HepG2 (cell line): Measurements from ENCODE around the gene POFUT1. TPM values are rescaled to one million over a fixed set of nuclear protein-coding genes. Genes with fewer than 3 reads are reported as not detected.

Source experiments
- BCL6 ChIP-seq: IDR thresholded peaks from 2 replicates; pipeline ENCODE4 v1.6.1; 2016; ENCODE audit warnings: missing genetic modification reagents, missing compliant biosample characterization
- GPN1 ChIP-seq: sonication (generic); formaldehyde crosslinking; IDR thresholded peaks from 2 replicates; pipeline ENCODE4 v1.5.1; 2020; ENCODE audit warnings: missing genetic modification reagents, borderline replicate concordance
- ISX ChIP-seq: sonication (generic); formaldehyde crosslinking; conservative IDR thresholded peaks from 2 replicates; pipeline ENCODE4 v1.5.0; 2020; ENCODE audit warnings: missing genetic modification reagents
- JUNB ChIP-seq: sonication (generic); formaldehyde crosslinking; IDR thresholded peaks from 2 replicates; pipeline ENCODE4 v1.8.0; 2022; ENCODE audit warnings: missing genetic modification reagents, mild to moderate bottlenecking, borderline replicate concordance
- MAFF ChIP-seq: IDR thresholded peaks from 2 replicates; pipeline ENCODE4 v1.6.1; 2011; ENCODE audit warnings: low read depth, low read length, improper control_type of control experiment
- MATR3 ChIP-seq: sonication (generic); formaldehyde crosslinking; IDR thresholded peaks from 2 replicates; pipeline ENCODE4 v1.4.0; 2020; ENCODE audit warnings: missing genetic modification reagents
- MBD4 ChIP-seq: IDR thresholded peaks from 2 replicates; pipeline ENCODE4 v1.6.1; 2012; ENCODE audit warnings: low read length, inconsistent platforms, borderline replicate concordance
- NCOA2 ChIP-seq: sonication (generic); formaldehyde crosslinking; IDR thresholded peaks from 2 replicates; pipeline ENCODE4 v1.8.0; 2022; ENCODE audit warnings: inconsistent platforms
- NFYB ChIP-seq: sonication (generic); formaldehyde crosslinking; IDR thresholded peaks from 2 replicates; pipeline ENCODE4 v1.4.0; 2020; ENCODE audit warnings: missing genetic modification reagents
- ONECUT2 ChIP-seq: sonication (generic); formaldehyde crosslinking; IDR thresholded peaks from 2 replicates; pipeline ENCODE4 v1.4.0; 2020; ENCODE audit warnings: missing genetic modification reagents
- REPIN1 ChIP-seq: sonication (generic); formaldehyde crosslinking; IDR thresholded peaks from 2 replicates; pipeline ENCODE4 v1.8.0; 2022; ENCODE audit warnings: missing genetic modification reagents, low read depth, mild to moderate bottlenecking, borderline replicate concordance
- RORA ChIP-seq: sonication (generic); formaldehyde crosslinking; IDR thresholded peaks from 2 replicates; pipeline ENCODE4 v1.5.0; 2020; ENCODE audit warnings: mild to moderate bottlenecking, missing genetic modification reagents, moderate library complexity
- ZIK1 ChIP-seq: sonication (generic); formaldehyde crosslinking; IDR thresholded peaks from 2 replicates; pipeline ENCODE4 v1.5.0; 2020; ENCODE audit warnings: mild to moderate bottlenecking, low read depth, missing genetic modification reagents, borderline replicate concordance
- ZNF180 ChIP-seq: sonication (generic); formaldehyde crosslinking; IDR thresholded peaks from 2 replicates; pipeline ENCODE4 v1.4.0; 2020; ENCODE audit warnings: low read depth, missing genetic modification reagents, borderline replicate concordance
- ZNF260 ChIP-seq: sonication (generic); formaldehyde crosslinking; IDR thresholded peaks from 2 replicates; pipeline ENCODE4 v1.4.0; 2020; ENCODE audit warnings: missing genetic modification reagents, low read depth, mild to moderate bottlenecking, borderline replicate concordance
- ZNF605 ChIP-seq: sonication (generic); formaldehyde crosslinking; IDR thresholded peaks from 2 replicates; pipeline ENCODE4 v1.8.0; 2022; ENCODE audit warnings: mild to moderate bottlenecking, missing genetic modification reagents
- ZNF607 ChIP-seq: sonication (generic); formaldehyde crosslinking; IDR thresholded peaks from 2 replicates; pipeline ENCODE4 v1.5.1; 2020; ENCODE audit warnings: missing genetic modification reagents, mild to moderate bottlenecking, borderline replicate concordance
- ZNF614 ChIP-seq: IDR thresholded peaks from 2 replicates; pipeline ENCODE4 v1.6.1; 2018; ENCODE audit warnings: missing biosample characterization, missing genetic modification reagents, inconsistent platforms, borderline replicate concordance
- ZNF678 ChIP-seq: sonication (generic); formaldehyde crosslinking; IDR thresholded peaks from 2 replicates; pipeline ENCODE4 v1.4.0; 2020; ENCODE audit warnings: mild to moderate bottlenecking, missing genetic modification reagents
- ZNF749 ChIP-seq: sonication (generic); formaldehyde crosslinking; IDR thresholded peaks from 2 replicates; pipeline ENCODE4 v1.8.0; 2022; ENCODE audit warnings: mild to moderate bottlenecking, missing genetic modification reagents, moderate library complexity, borderline replicate concordance
- ZNF776 ChIP-seq: sonication (generic); formaldehyde crosslinking; IDR thresholded peaks from 2 replicates; pipeline ENCODE4 v1.4.0; 2020; ENCODE audit warnings: mild to moderate bottlenecking, missing genetic modification reagents
- ZSCAN31 ChIP-seq: sonication (generic); formaldehyde crosslinking; IDR thresholded peaks from 2 replicates; pipeline ENCODE4 v1.5.0; 2020; ENCODE audit warnings: low read depth, mild to moderate bottlenecking, missing genetic modification reagents
- polyA plus RNA-seq, 8 experiments: library from polyadenylated mRNA; depleted of rRNA in 3 of 8; stranded (reverse) in 7 of 8; unstranded in 1 of 8; fragments of >200 nt; fragmentation: Illumina TruSeq in 4 of 8; extraction: Trizol in 4 of 8; gene quantifications; 2 replicates each; pipeline versions ENCODE4 v1.2.1 to v1.2.3, GENCODE V29; 2011 to 2016; ENCODE audit warnings: low read depth in 4 of 8, missing spikeins in 1 of 8, mixed read lengths in 1 of 8; ENCODE audit not compliant: insufficient read depth in 1 of 8
- total RNA-seq, 5 experiments: library from RNA; depleted of rRNA; stranded (reverse); fragments of >200 nt; fragmentation: Illumina TruSeq; extraction: Trizol; gene quantifications; 2 replicates each; pipeline ENCODE4 v1.2.3, GENCODE V29; 2016; ENCODE audit warnings: low read depth in 1 of 5
- TF ChIP-seq, protein P1 (sequence below): sonication (generic); formaldehyde crosslinking; IDR thresholded peaks from 2 replicates; pipeline ENCODE4 v1.4.0; 2020; ENCODE audit warnings: missing genetic modification reagents
- TF ChIP-seq, protein P2 (sequence below): sonication (generic); formaldehyde crosslinking; IDR thresholded peaks from 2 replicates; pipeline ENCODE4 v1.8.0; 2022; ENCODE audit warnings: missing genetic modification reagents, mild to moderate bottlenecking, inconsistent platforms, borderline replicate concordance
- TF ChIP-seq, protein P3 (sequence below): fragments of 450-650 bp; IDR thresholded peaks from 2 replicates; pipeline ENCODE4 v1.6.1; 2017
- TF ChIP-seq, protein P4 (sequence below): sonication (generic); formaldehyde crosslinking; IDR thresholded peaks from 2 replicates; pipeline ENCODE4 v1.8.1; 2023; ENCODE audit warnings: missing genetic modification reagents, mild to moderate bottlenecking, borderline replicate concordance

POFUT1 gene
- total and polyA plus RNA-seq, 2 of the 13 experiments (the other 11 are each of a cell fraction or from before 2014, with no cell fraction given) = 35.5 to 58.3 TPM

DNA sequence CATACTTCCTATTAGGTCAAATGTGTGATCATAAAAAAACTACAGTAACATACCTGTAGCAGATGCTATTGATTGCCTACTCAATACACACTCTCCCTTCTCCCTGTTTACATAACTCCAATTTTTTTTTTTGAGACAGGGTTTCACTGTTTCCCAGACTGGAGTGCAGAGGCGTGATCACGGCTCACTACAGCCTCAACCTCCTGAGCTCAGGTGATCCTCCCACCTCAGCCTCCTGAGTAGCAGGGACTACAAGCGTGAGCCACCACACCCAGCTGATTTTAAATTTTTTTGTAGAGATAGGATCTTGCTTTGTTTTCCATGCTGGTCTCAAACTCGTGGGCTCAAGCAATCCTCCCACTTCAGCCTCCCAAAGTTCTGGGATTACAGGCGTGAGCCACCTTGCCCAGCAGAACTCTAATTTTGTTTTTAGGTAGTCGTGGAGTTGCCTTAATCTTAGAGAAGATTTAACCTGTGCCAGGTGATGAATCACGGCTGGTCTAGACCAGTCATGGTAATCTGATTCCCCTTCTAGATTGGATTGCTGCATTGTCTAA is 55.8 kb downstream of the POFUT1 start (continued):
- no peak for TF ChIP-seq GPN1 (CRISPR knock-in tag)
- peak; percentile 34; the same call in 1 of the 2 replicates for TF ChIP-seq NCOA2 (CRISPR knock-in tag)
- TF ChIP-seq ZNF776 (CRISPR knock-in tag) = no peak
- no peak for TF ChIP-seq ZNF678
- TF ChIP-seq ZNF260 (CRISPR knock-in tag) = no peak
- no peak for TF ChIP-seq ZNF749 (CRISPR knock-in tag)
- TF ChIP-seq MAFF = no peak
- no peak for TF ChIP-seq ZIK1 (CRISPR knock-in tag)
- no peak for TF ChIP-seq ZNF180 (CRISPR knock-in tag)
- TF ChIP-seq MATR3 = no peak
- peak; percentile 47; the same call in 1 of the 2 replicates for TF ChIP-seq ZNF607 (CRISPR knock-in tag)
- no peak for TF ChIP-seq NFYB (CRISPR knock-in tag)
- no peak for TF ChIP-seq JUNB
- 0 out of 2 replicates have a peak, but pooled peaks have one; percentile 72 for TF ChIP-seq ISX (CRISPR knock-in tag)
- peak; percentile 83 for TF ChIP-seq ONECUT2 (CRISPR knock-in tag)
- TF ChIP-seq, protein P1, sequence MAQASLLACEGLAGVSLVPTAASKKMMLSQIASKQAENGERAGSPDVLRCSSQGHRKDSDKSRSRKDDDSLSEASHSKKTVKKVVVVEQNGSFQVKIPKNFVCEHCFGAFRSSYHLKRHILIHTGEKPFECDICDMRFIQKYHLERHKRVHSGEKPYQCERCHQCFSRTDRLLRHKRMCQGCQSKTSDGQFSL = 0 out of 2 replicates have a peak, but pooled peaks have one; percentile 26
- TF ChIP-seq MBD4 = no peak
- TF ChIP-seq RORA = no peak
- TF ChIP-seq, protein P2, sequence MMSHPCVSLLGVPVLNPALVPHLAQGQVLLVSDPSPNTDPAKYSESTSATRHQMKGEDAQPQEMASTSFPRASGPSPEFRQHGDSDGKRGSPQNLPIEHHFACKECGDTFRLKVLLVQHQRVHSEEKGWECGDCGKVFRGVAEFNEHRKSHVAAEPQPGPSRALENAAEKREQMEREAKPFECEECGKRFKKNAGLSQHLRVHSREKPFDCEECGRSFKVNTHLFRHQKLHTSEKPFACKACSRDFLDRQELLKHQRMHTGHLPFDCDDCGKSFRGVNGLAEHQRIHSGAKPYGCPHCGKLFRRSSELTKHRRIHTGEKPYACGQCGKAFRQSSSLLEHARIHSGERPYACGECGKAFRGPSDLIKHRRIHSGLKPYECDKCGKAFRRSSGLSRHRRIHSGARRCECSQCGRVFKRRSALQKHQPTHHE = no peak
- TF ChIP-seq, protein P3, sequence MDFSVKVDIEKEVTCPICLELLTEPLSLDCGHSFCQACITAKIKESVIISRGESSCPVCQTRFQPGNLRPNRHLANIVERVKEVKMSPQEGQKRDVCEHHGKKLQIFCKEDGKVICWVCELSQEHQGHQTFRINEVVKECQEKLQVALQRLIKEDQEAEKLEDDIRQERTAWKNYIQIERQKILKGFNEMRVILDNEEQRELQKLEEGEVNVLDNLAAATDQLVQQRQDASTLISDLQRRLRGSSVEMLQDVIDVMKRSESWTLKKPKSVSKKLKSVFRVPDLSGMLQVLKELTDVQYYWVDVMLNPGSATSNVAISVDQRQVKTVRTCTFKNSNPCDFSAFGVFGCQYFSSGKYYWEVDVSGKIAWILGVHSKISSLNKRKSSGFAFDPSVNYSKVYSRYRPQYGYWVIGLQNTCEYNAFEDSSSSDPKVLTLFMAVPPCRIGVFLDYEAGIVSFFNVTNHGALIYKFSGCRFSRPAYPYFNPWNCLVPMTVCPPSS = no peak
- no peak for TF ChIP-seq ZNF614 (CRISPR knock-in tag)
- TF ChIP-seq, protein P4, sequence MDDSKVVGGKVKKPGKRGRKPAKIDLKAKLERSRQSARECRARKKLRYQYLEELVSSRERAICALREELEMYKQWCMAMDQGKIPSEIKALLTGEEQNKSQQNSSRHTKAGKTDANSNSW (CRISPR knock-in tag) = no peak
- 0 out of 2 replicates have a peak, but pooled peaks have one; percentile 17 for TF ChIP-seq REPIN1 (CRISPR knock-in tag)
- TF ChIP-seq BCL6 (CRISPR knock-in tag) = peak; percentile 74
- no peak for TF ChIP-seq ZSCAN31
- TF ChIP-seq ZNF605 (CRISPR knock-in tag) = no peak
